Measurements from ENCODE around the gene SF3B5. TPM values are rescaled to one million over a fixed set of nuclear protein-coding genes. Genes with fewer than 3 reads are reported as not detected.

The SF3B5 gene
- total RNA-seq, 2 experiments from 2014 or later: 113 to 124 TPM

DNA sequence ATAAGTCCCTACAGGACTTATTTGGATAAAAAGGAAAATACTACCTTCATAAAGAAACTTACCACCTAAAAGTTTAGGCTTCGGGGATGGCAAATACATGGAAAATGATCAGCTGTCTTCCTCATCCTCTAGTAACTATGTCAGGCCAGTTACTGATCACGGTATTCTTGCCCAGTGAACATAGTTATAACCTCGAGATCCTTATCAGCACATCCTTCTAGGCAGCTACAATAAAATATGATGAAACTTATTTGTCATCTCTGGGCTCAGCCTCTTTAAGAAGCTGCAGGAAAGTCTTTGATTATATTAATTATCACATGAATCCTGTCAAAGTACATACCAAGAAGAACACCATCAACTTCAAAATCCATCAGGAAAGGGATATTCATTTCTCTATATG, 41.8 kb downstream of the SF3B5 start:
- intact Hi-C loops (cut with DNase I, micrococcal nuclease): no loop called here
- H3K36me3 Mint-ChIP-seq (ENCODE audit: low read depth): no peaks in the 10 kb centered on the region
- POLR2A ChIA-PET: interaction anchor here (2.9 to 4.1 kb wide), 2 partner anchors 11 to 42 kb away, joined by 28 to 80 read pairs; partner anchors contain the start of gene SF3B5
- H3K4me1 Mint-ChIP-seq (ENCODE audit: low read depth): peaks cover 29% of the 10 kb centered on the region
- no peaks in the 10 kb centered on the region for H3K27me3 Mint-ChIP-seq
- Histone ChIP-seq H3K27ac (ENCODE audit: low read depth in 1 of 2, low read length in 2 of 2) (no peak overlapping the region), H3K27me3 (ENCODE audit: control insufficient read depth in 1 of 2, insufficient read depth in 2 of 2, low read length in 2 of 2) (no peaks in the 10 kb centered on the region), H3K4me3 (ENCODE audit: low read length) (no peak overlapping the region), H3K9me3 (ENCODE audit: control insufficient read depth in 1 of 2, insufficient read depth in 1 of 2, low read length in 2 of 2) (no peaks in the 10 kb centered on the region), H3K36me3 (ENCODE audit: insufficient read depth, low read length) (no peaks in the 10 kb centered on the region), H3K4me1 (ENCODE audit: insufficient read depth, low read length) (peaks cover 21% of the 10 kb centered on the region)
- CTCF ChIA-PET: interaction anchor here (1.1 to 2.8 kb wide), 2 partner anchors 10 to 40 kb away, joined by 3 to 13 read pairs; no protein-coding TSS in a partner anchor
- peak in 1 of 14 experiments; percentile 21 for DNase-seq
- no peak for ATAC-seq (ENCODE audit: poor library complexity)
- H3K9me3 Mint-ChIP-seq: no peaks in the 10 kb centered on the region
- H3K27ac Mint-ChIP-seq: no peak overlapping the region
- TF ChIP-seq, protein P1, sequence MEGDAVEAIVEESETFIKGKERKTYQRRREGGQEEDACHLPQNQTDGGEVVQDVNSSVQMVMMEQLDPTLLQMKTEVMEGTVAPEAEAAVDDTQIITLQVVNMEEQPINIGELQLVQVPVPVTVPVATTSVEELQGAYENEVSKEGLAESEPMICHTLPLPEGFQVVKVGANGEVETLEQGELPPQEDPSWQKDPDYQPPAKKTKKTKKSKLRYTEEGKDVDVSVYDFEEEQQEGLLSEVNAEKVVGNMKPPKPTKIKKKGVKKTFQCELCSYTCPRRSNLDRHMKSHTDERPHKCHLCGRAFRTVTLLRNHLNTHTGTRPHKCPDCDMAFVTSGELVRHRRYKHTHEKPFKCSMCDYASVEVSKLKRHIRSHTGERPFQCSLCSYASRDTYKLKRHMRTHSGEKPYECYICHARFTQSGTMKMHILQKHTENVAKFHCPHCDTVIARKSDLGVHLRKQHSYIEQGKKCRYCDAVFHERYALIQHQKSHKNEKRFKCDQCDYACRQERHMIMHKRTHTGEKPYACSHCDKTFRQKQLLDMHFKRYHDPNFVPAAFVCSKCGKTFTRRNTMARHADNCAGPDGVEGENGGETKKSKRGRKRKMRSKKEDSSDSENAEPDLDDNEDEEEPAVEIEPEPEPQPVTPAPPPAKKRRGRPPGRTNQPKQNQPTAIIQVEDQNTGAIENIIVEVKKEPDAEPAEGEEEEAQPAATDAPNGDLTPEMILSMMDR (IDR thresholded peaks at IDR 0.05): no peak
- H3K4me3 Mint-ChIP-seq: no peak overlapping the region

DNA sequence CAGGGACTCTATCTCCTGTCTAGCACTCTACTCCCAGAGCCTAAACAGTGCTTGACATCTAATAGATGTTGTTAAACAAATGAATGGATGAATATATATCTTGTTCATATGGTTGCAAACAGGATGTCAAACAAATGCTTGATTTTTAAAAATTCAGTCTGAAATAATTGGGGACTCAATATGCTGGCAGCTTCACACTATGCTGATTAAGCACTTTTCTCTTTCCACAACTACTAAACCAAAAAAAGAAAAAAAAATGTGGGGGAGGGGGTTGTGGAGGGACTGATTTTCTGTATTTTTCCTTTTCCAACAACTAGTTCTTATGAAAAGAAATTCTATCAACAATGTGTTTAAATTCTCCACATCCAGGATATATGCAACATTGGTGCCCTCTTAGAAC, 42.9 kb downstream of the SF3B5 start:
- Mint-ChIP-seq H3K4me1 (ENCODE audit: low read depth) (peaks cover 29% of the 10 kb centered on the region), H3K27ac (no peak overlapping the region), H3K27me3 (no peaks in the 10 kb centered on the region), H3K9me3 (no peaks in the 10 kb centered on the region), H3K36me3 (ENCODE audit: low read depth) (no peaks in the 10 kb centered on the region), H3K4me3 (no peak overlapping the region)
- Histone ChIP-seq H3K4me1 (ENCODE audit: insufficient read depth, low read length) (peaks cover 21% of the 10 kb centered on the region), H3K9me3 (ENCODE audit: control insufficient read depth in 1 of 2, insufficient read depth in 1 of 2, low read length in 2 of 2) (peaks cover 0 to 5% of the 10 kb centered on the region in 2 experiments), H3K36me3 (ENCODE audit: insufficient read depth, low read length) (no peaks in the 10 kb centered on the region), H3K27me3 (ENCODE audit: control insufficient read depth in 1 of 2, insufficient read depth in 2 of 2, low read length in 2 of 2) (no peaks in the 10 kb centered on the region), H3K4me3 (ENCODE audit: low read length) (no peak overlapping the region), H3K27ac (ENCODE audit: low read depth in 1 of 2, low read length in 2 of 2) (no peak overlapping the region)
- DNase-seq (no peak), ATAC-seq (ENCODE audit: poor library complexity) (no peak)
- ChIA-PET CTCF (no interaction called here), POLR2A (interaction anchor here (0.8 to 4.1 kb wide), 2 partner anchors 12 to 1580 kb away, joined by 3 to 80 read pairs; no protein-coding TSS in a partner anchor)
- TF ChIP-seq, protein P1 (IDR thresholded peaks at IDR 0.05): no peak
- intact Hi-C loops (cut with DNase I, micrococcal nuclease): no loop called here

DNA sequence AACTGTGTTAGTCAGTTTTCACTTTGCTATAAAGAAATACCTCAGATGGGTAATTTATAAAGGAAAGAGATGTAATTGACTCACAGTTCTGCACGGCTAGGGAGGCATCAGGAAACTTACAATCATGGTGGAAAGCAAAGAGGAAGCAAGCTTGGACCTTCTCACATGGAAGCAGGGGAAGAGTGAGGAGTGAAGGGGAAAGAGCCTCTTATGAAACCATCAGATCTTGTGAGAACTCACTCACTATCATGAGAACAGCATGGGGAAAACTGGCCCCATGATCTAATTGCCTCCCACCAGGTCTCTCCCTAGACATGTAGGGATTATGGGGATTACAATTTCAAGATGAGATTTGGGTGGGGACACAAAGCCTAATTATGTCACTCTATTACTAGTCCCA, 46.0 kb downstream of the SF3B5 start:
- ATAC-seq (ENCODE audit: poor library complexity) (no peak), DNase-seq (no peak)
- Histone ChIP-seq H3K4me1 (ENCODE audit: insufficient read depth, low read length) (peaks cover 6% of the 10 kb centered on the region), H3K36me3 (ENCODE audit: insufficient read depth, low read length) (no peaks in the 10 kb centered on the region), H3K9me3 (ENCODE audit: control insufficient read depth in 1 of 2, insufficient read depth in 1 of 2, low read length in 2 of 2) (peaks cover 0 to 5% of the 10 kb centered on the region in 2 experiments), H3K27ac (ENCODE audit: low read depth in 1 of 2, low read length in 2 of 2) (no peak overlapping the region), H3K4me3 (ENCODE audit: low read length) (no peak overlapping the region), H3K27me3 (ENCODE audit: control insufficient read depth in 1 of 2, insufficient read depth in 2 of 2, low read length in 2 of 2) (no peaks in the 10 kb centered on the region)
- Mint-ChIP-seq H3K27ac (no peak overlapping the region), H3K4me1 (ENCODE audit: low read depth) (peaks cover 10% of the 10 kb centered on the region), H3K27me3 (no peaks in the 10 kb centered on the region), H3K4me3 (no peak overlapping the region), H3K36me3 (ENCODE audit: low read depth) (no peaks in the 10 kb centered on the region), H3K9me3 (no peaks in the 10 kb centered on the region)
- ChIA-PET CTCF (no interaction called here), POLR2A (interaction anchor here (0.7 kb wide), 1 partner anchor 206 kb away, joined by 3 read pairs; the partner anchor contains the start of gene LTV1)
- intact Hi-C loops (cut with DNase I, micrococcal nuclease): no loop called here
- TF ChIP-seq, protein P1 (IDR thresholded peaks at IDR 0.05): no peak
